Measurements from ENCODE around the gene UHRF1.

DNA sequence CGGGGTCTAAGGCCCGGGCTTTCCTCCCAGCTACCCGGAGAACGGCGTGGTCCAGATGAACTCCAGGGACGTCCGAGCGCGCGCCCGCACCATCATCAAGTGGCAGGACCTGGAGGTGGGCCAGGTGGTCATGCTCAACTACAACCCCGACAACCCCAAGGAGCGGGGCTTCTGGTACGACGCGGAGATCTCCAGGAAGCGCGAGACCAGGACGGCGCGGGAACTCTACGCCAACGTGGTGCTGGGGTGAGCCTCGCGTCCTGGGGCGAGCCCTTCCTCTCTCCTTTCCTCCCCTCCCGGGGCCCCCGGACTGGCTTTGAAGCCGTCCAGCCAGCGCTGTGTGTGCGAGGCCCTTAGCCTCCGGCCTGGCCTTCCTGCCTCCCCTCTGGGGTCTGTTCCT lies 23.4 kb downstream of the UHRF1 start:
- TF ChIP-seq, protein P1, sequence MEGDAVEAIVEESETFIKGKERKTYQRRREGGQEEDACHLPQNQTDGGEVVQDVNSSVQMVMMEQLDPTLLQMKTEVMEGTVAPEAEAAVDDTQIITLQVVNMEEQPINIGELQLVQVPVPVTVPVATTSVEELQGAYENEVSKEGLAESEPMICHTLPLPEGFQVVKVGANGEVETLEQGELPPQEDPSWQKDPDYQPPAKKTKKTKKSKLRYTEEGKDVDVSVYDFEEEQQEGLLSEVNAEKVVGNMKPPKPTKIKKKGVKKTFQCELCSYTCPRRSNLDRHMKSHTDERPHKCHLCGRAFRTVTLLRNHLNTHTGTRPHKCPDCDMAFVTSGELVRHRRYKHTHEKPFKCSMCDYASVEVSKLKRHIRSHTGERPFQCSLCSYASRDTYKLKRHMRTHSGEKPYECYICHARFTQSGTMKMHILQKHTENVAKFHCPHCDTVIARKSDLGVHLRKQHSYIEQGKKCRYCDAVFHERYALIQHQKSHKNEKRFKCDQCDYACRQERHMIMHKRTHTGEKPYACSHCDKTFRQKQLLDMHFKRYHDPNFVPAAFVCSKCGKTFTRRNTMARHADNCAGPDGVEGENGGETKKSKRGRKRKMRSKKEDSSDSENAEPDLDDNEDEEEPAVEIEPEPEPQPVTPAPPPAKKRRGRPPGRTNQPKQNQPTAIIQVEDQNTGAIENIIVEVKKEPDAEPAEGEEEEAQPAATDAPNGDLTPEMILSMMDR (IDR thresholded peaks at IDR 0.05), result no peak
- no peak for TF ChIP-seq POLR2A (IDR thresholded peaks at IDR 0.05)

Data from esophagus squamous epithelium (tissue), 4 donors.